Measurements from ENCODE around the gene ACOT13.

GRCh38 chr6:24667378-24667803 is 514 bp downstream of the ACOT13 start:
- no peak for TF ChIP-seq ZNF274 (IDR thresholded peaks at IDR 0.05; ENCODE audit: low read depth, low read length)
- no peak for TF ChIP-seq SUZ12 (IDR thresholded peaks at IDR 0.05; ENCODE audit: extremely low read depth, insufficient read depth, insufficient read length)
